C4-2B (cell line): ENCODE data around the gene DUSP6.

ENCODE experiments used
- ZFX ChIP-seq: fragments of 450-650 bp; IDR thresholded peaks from 2 replicates; pipeline ENCODE4 v1.6.1; 2017
- TF ChIP-seq, protein P1 (sequence below): fragments of 450-650 bp; conservative IDR thresholded peaks from 2 replicates; pipeline ENCODE4 v1.5.1; 2017; ENCODE audit warnings: mild to moderate bottlenecking

DNA sequence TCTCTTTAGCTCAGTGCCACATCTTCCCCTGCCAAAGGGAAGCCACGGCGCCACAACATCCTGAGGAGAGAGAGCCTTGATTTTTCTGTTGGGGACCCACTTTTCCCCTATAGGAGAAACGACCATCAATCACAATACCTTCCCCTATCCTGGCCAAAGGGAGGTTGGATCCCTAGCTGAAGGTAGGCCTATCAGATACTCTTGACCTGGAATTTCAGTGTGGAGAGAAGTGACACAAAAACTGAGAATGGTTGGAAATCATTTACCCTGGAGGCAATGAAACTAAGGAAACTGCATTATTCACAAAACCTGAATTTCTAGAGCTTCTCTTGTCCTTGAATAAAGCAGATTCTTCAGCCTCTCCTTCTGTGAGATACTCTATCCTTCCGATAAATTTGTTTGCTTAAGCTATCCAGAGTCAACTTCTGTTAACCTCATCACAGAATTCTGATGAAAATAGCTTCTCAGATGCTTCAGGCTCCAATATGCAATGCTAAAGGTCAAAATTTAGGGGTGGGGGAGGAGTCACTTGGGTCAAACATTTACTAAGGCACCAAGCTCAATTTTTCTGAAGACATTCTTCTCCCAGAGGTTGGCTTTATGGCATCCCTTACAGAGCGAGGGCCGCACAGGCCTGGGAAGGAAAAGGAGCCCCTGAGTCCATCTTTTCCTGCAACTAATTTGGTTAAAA is 27.0 kb upstream of the DUSP6 start:
- TF ChIP-seq, protein P1, sequence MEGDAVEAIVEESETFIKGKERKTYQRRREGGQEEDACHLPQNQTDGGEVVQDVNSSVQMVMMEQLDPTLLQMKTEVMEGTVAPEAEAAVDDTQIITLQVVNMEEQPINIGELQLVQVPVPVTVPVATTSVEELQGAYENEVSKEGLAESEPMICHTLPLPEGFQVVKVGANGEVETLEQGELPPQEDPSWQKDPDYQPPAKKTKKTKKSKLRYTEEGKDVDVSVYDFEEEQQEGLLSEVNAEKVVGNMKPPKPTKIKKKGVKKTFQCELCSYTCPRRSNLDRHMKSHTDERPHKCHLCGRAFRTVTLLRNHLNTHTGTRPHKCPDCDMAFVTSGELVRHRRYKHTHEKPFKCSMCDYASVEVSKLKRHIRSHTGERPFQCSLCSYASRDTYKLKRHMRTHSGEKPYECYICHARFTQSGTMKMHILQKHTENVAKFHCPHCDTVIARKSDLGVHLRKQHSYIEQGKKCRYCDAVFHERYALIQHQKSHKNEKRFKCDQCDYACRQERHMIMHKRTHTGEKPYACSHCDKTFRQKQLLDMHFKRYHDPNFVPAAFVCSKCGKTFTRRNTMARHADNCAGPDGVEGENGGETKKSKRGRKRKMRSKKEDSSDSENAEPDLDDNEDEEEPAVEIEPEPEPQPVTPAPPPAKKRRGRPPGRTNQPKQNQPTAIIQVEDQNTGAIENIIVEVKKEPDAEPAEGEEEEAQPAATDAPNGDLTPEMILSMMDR, result no peak
- no peak for TF ChIP-seq ZFX
